SKM-1 (cell line): ENCODE measurements around the gene IMP4.

Experiments
- DNase-seq: peaks from one replicate; lab custom pipeline; 2025; ENCODE audit not compliant: unreplicated experiment; lab: John Stamatoyannopoulos, UW

The IMP4 gene

GRCh38 chr2:130393318-130393910, 50.7 kb downstream of the IMP4 start:
- DNase-seq = no peak
